NB4 (cell line): ENCODE data around the gene RBM46.
"Not testable (repeated sequence)": the region's sequence is repeated elsewhere in the genome, so short reads cannot be mapped to it uniquely, and the experiment has no call there.

ENCODE experiments used
- DNase-seq: peaks from one replicate; pipeline ENCODE4 v3.0.0; 2010; ENCODE audit warnings: low read depth
- H3K4me3 ChIP-seq: one replicate; pipeline ENCODE4 v1.5.1; 2011; ENCODE audit warnings: mild to moderate bottlenecking, low read depth, low read length, moderate library complexity
- CTCF ChIP-seq: IDR thresholded peaks from one replicate; pipeline ENCODE4 v1.5.1; 2012; ENCODE audit warnings: low read depth, low read length
- MAX ChIP-seq: IDR thresholded peaks from 2 replicates; pipeline ENCODE4 v1.6.1; 2011; ENCODE audit warnings: low read depth, low read length
- MYC ChIP-seq: IDR thresholded peaks from 2 replicates; pipeline ENCODE4 v1.6.1; 2011; ENCODE audit warnings: low read depth, low read length
- POLR2A ChIP-seq: IDR thresholded peaks from 2 replicates; pipeline ENCODE4 v1.6.1; 2011; ENCODE audit warnings: mild to moderate bottlenecking; ENCODE audit not compliant: insufficient read length; ENCODE audit errors: extremely low read depth

The RBM46 gene

GRCh38 chr4:154854362-154854761 lies 73.3 kb downstream of the RBM46 start:
- H3K4me3 ChIP-seq, result no peak overlapping the region
- peak; percentile 1 for DNase-seq

GRCh38 chr4:154858166-154858565 lies 77.1 kb downstream of the RBM46 start:
- no peak overlapping the region for H3K4me3 ChIP-seq
- TF ChIP-seq MYC (no peak), CTCF (no peak), POLR2A (no peak), MAX (no peak)

More at GRCh38 chr4:154854362-154854761, 73.3 kb downstream of the RBM46 start:
- no peak for TF ChIP-seq MAX
- no peak for TF ChIP-seq CTCF
- TF ChIP-seq POLR2A, result no peak
- TF ChIP-seq MYC, result no peak

GRCh38 chr4:154868414-154869194 lies 87.5 kb downstream of the RBM46 start:
- H3K4me3 ChIP-seq, result no peak overlapping the region
- DNase-seq, result no peak
- TF ChIP-seq MYC (no peak), MAX (no peak), CTCF (no peak), POLR2A (no peak)

More at GRCh38 chr4:154858166-154858565, 77.1 kb downstream of the RBM46 start:
- DNase-seq, result no peak

DNA sequence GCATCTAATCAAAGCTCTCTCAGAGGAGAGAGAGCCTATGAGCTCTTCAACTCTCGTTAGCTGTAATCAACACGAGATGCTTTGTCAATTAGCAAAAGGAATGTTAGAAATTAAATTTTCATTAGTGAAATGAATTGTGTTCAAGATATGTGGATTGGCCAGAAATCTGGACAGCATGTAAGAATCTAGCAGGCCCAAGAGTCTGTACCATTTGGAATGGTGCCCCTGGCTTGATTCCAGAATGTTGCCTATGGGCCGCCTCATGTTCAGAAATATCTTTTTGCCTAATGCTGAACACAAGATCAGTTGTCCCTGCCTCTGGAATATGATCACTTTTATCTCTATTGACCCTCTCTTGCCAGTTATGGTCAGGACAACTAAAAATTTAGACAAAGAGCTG lies 88.2 kb downstream of the RBM46 start:
- no peak for DNase-seq

DNA sequence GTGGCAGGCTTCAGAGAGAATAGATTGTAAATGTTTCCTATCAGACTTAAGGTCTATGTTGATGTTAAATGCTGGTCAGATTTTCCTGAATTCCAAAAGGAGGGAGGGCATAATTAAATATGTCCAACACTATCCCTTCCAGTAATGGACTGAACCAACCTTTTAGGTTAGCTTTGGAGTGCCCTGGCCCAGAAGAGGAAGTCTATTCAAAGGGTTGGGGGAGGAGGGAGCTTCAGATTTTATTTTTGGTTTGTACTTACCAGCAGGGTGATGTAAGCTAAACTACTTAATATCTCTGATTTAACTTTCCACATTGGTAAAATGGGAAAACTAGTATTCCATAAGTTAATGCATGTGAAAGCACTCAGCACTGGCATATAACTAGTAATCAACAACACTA lies 91.1 kb downstream of the RBM46 start:
- no peak for DNase-seq
- TF ChIP-seq MYC, result no peak
- no peak for TF ChIP-seq CTCF
- no peak for TF ChIP-seq POLR2A
- TF ChIP-seq MAX, result no peak
- no peak overlapping the region for H3K4me3 ChIP-seq

More for the DNA sequence above, 88.2 kb downstream of the RBM46 start:
- no peak for TF ChIP-seq MYC
- TF ChIP-seq CTCF, result no peak
- no peak for TF ChIP-seq POLR2A
- no peak for TF ChIP-seq MAX
- no peak overlapping the region for H3K4me3 ChIP-seq

DNA sequence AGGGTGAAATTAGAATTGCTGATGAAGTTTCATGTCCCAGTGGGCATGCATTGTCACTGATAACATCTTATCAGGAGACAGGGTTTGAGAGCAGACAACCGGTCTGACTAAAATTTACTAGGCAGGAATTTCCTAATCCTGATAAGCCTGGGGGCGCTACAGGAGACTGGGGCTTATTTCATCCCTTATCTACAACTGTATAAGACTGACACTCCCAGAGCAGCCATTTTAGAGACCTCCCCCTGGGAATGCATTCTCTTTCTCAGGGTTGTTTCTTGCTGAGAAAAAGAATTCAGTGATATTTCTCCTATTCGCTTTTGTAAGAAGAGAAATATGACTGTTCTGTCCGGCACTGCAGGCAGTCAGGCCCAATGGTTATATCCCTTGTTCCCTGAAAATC lies 93.0 kb downstream of the RBM46 start:
- not testable (repeated sequence) for H3K4me3 ChIP-seq, DNase-seq
